ENCODE results near the gene PER2.
"Not testable (repeated sequence)": the region's sequence is repeated elsewhere in the genome, so short reads cannot be mapped to it uniquely, and the experiment has no call there.

The PER2 gene

GRCh38 chr2:238278626-238279323 is 9.6 kb downstream of the PER2 start:
- H3K4me3 ChIP-seq (replicated peaks; ENCODE audit: insufficient read depth, low read length): no peak overlapping the region
- no peaks in the 10 kb centered on the region for H3K27me3 ChIP-seq (ENCODE audit: insufficient read depth, poor library complexity, severe bottlenecking)
- TF ChIP-seq SPI1 (IDR thresholded peaks at IDR 0.05; ENCODE audit: borderline replicate concordance, low read depth): no peak
- no peak for TF ChIP-seq CTCF (IDR thresholded peaks at IDR 0.05; ENCODE audit: insufficient read depth, low read length)
- no peak for TF ChIP-seq REST (IDR thresholded peaks at IDR 0.05; ENCODE audit: insufficient replicate concordance, low read depth)
- TF ChIP-seq GABPA (IDR thresholded peaks at IDR 0.05; ENCODE audit: low read depth): no peak
- TF ChIP-seq POLR2AphosphoS5 (IDR thresholded peaks at IDR 0.05; ENCODE audit: low read depth): no peak
- no peak for DNase-seq (ENCODE audit: low read depth in 1 of 2, low spot score in 1 of 2)
- H3K27ac ChIP-seq (replicated peaks): no peak overlapping the region

GRCh38 chr2:238277695-238278094 is 10.7 kb downstream of the PER2 start:
- no peak for DNase-seq (ENCODE audit: low read depth in 1 of 2, low spot score in 1 of 2)
- no peak overlapping the region for H3K27ac ChIP-seq (replicated peaks)
- TF ChIP-seq GABPA (IDR thresholded peaks at IDR 0.05; ENCODE audit: low read depth): no peak
- no peak for TF ChIP-seq REST (IDR thresholded peaks at IDR 0.05; ENCODE audit: insufficient replicate concordance, low read depth)
- no peak for TF ChIP-seq SPI1 (IDR thresholded peaks at IDR 0.05; ENCODE audit: borderline replicate concordance, low read depth)
- no peak for TF ChIP-seq POLR2AphosphoS5 (IDR thresholded peaks at IDR 0.05; ENCODE audit: low read depth)
- TF ChIP-seq CTCF (IDR thresholded peaks at IDR 0.05; ENCODE audit: insufficient read depth, low read length): no peak
- H3K27me3 ChIP-seq (ENCODE audit: insufficient read depth, poor library complexity, severe bottlenecking): no peaks in the 10 kb centered on the region
- H3K4me3 ChIP-seq (replicated peaks; ENCODE audit: insufficient read depth, low read length): no peak overlapping the region

- H3K27ac ChIP-seq (replicated peaks): no peak overlapping the region
- DNase-seq (ENCODE audit: low read depth in 1 of 2, low spot score in 1 of 2): no peak
- H3K27me3 ChIP-seq (ENCODE audit: insufficient read depth, poor library complexity, severe bottlenecking): no peaks in the 10 kb centered on the region
- H3K4me3 ChIP-seq (replicated peaks; ENCODE audit: insufficient read depth, low read length): no peak overlapping the region
- TF ChIP-seq REST (IDR thresholded peaks at IDR 0.05; ENCODE audit: insufficient replicate concordance, low read depth) (no peak), SPI1 (IDR thresholded peaks at IDR 0.05; ENCODE audit: borderline replicate concordance, low read depth) (no peak), POLR2AphosphoS5 (IDR thresholded peaks at IDR 0.05; ENCODE audit: low read depth) (no peak), CTCF (IDR thresholded peaks at IDR 0.05; ENCODE audit: insufficient read depth, low read length) (no peak), GABPA (IDR thresholded peaks at IDR 0.05; ENCODE audit: low read depth) (no peak)
Observed at GRCh38 chr2:238274152-238274865, 14.1 kb downstream of the PER2 start.

- H3K27ac ChIP-seq (replicated peaks): peak overlapping the region; percentile 27; the same call in 1 of the 2 replicates
- not testable (repeated sequence) for H3K27me3 ChIP-seq (ENCODE audit: insufficient read depth, poor library complexity, severe bottlenecking); H3K4me3 ChIP-seq (replicated peaks; ENCODE audit: insufficient read depth, low read length)
- DNase-seq (ENCODE audit: low read depth in 1 of 2, low spot score in 1 of 2): peak in 1 of 2 experiments; percentile 77
Observed at GRCh38 chr2:238273433-238273832, 15.0 kb downstream of the PER2 start.

Data from HL-60 (cell line).